ENCODE measurements around the gene SPR.
A peak's percentile ranks its signal among the peaks of the same experiment; 100 is the strongest.

The SPR gene

GRCh38 chr2:72915907-72916742, 28.9 kb downstream of the SPR start:
- H3K79me2 ChIP-seq (ENCODE audit: insufficient read depth, low read length), result no peaks in the 10 kb centered on the region
- no peak overlapping the region for H3K27ac ChIP-seq (ENCODE audit: low read depth, low read length, poor library complexity, severe bottlenecking)
- TF ChIP-seq EZH2 (IDR thresholded peaks at IDR 0.05; ENCODE audit: borderline replicate concordance, low read length), result no peak
- TF ChIP-seq, protein P1, sequence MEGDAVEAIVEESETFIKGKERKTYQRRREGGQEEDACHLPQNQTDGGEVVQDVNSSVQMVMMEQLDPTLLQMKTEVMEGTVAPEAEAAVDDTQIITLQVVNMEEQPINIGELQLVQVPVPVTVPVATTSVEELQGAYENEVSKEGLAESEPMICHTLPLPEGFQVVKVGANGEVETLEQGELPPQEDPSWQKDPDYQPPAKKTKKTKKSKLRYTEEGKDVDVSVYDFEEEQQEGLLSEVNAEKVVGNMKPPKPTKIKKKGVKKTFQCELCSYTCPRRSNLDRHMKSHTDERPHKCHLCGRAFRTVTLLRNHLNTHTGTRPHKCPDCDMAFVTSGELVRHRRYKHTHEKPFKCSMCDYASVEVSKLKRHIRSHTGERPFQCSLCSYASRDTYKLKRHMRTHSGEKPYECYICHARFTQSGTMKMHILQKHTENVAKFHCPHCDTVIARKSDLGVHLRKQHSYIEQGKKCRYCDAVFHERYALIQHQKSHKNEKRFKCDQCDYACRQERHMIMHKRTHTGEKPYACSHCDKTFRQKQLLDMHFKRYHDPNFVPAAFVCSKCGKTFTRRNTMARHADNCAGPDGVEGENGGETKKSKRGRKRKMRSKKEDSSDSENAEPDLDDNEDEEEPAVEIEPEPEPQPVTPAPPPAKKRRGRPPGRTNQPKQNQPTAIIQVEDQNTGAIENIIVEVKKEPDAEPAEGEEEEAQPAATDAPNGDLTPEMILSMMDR (IDR thresholded peaks at IDR 0.05; ENCODE audit: low read length), result no peak
- peak overlapping the region; percentile 54; the same call in 1 of the 2 replicates for H3K9ac ChIP-seq (ENCODE audit: low read length)
- no peaks in the 10 kb centered on the region for H4K20me1 ChIP-seq (ENCODE audit: insufficient read depth, low read length)
- no peaks in the 10 kb centered on the region for H3K9me2 ChIP-seq (ENCODE audit: low read depth, low read length)
- H3F3A ChIP-seq (ENCODE audit: insufficient read depth, low read length), result no peaks in the 10 kb centered on the region
- peaks cover 18% of the 10 kb centered on the region for H3K4me1 ChIP-seq (ENCODE audit: insufficient read depth, low read length, severe bottlenecking)
- peak overlapping the region; percentile 54 for H3K4me2 ChIP-seq (ENCODE audit: low read length)
- H3K4me3 ChIP-seq (ENCODE audit: low read depth, low read length, poor library complexity, severe bottlenecking), result peak overlapping the region; percentile 54
- H3K27me3 ChIP-seq (ENCODE audit: insufficient read depth, low read length), result peaks cover 3% of the 10 kb centered on the region; the same call in 1 of the 2 replicates
- no peaks in the 10 kb centered on the region for H3K9me3 ChIP-seq (ENCODE audit: low read length)
- no peaks in the 10 kb centered on the region for H3K36me3 ChIP-seq (ENCODE audit: insufficient read depth, low read length)
- H2AFZ ChIP-seq (ENCODE audit: low read length), result no peak overlapping the region

DNA sequence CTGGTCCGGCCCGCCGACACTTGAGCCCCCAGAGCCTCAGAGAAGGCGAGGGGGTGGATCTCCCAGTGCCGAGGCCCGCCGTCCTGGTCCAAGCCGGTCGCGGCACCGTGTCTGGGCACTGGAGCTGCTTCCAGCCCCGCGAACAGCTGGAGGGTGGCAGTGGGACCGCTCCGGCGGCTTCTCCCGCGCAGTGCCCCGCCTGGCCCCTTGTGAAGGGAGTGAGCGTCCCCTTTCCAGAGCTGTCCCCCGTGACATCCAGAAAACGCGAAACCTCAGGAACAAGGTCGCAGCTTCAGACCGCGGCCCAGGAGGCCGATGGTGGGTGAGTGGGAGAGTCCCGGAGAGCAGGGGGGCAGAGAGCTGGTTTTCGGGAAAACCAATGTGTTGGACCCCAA, 29.5 kb downstream of the SPR start:
- peak overlapping the region; percentile 54 for H3K4me2 ChIP-seq (ENCODE audit: low read length)
- peak overlapping the region; percentile 54 for H3K4me3 ChIP-seq (ENCODE audit: low read depth, low read length, poor library complexity, severe bottlenecking)
- H2AFZ ChIP-seq (ENCODE audit: low read length), result peak overlapping the region; percentile 29; the same call in 1 of the 2 replicates
- H3K27me3 ChIP-seq (ENCODE audit: insufficient read depth, low read length), result peaks cover 3% of the 10 kb centered on the region; the same call in 1 of the 2 replicates
- H4K20me1 ChIP-seq (ENCODE audit: insufficient read depth, low read length), result no peaks in the 10 kb centered on the region
- no peaks in the 10 kb centered on the region for H3K79me2 ChIP-seq (ENCODE audit: insufficient read depth, low read length)
- no peaks in the 10 kb centered on the region for H3K36me3 ChIP-seq (ENCODE audit: insufficient read depth, low read length)
- TF ChIP-seq, protein P1 (IDR thresholded peaks at IDR 0.05; ENCODE audit: low read length), result no peak
- no peak for TF ChIP-seq EZH2 (IDR thresholded peaks at IDR 0.05; ENCODE audit: borderline replicate concordance, low read length)
- H3K9me2 ChIP-seq (ENCODE audit: low read depth, low read length), result no peaks in the 10 kb centered on the region
- no peaks in the 10 kb centered on the region for H3K9me3 ChIP-seq (ENCODE audit: low read length)
- no peak overlapping the region for H3K27ac ChIP-seq (ENCODE audit: low read depth, low read length, poor library complexity, severe bottlenecking)
- peak overlapping the region; percentile 54; the same call in 1 of the 2 replicates for H3K9ac ChIP-seq (ENCODE audit: low read length)
- H3F3A ChIP-seq (ENCODE audit: insufficient read depth, low read length), result no peaks in the 10 kb centered on the region
- peaks cover 18% of the 10 kb centered on the region for H3K4me1 ChIP-seq (ENCODE audit: insufficient read depth, low read length, severe bottlenecking)

DNA sequence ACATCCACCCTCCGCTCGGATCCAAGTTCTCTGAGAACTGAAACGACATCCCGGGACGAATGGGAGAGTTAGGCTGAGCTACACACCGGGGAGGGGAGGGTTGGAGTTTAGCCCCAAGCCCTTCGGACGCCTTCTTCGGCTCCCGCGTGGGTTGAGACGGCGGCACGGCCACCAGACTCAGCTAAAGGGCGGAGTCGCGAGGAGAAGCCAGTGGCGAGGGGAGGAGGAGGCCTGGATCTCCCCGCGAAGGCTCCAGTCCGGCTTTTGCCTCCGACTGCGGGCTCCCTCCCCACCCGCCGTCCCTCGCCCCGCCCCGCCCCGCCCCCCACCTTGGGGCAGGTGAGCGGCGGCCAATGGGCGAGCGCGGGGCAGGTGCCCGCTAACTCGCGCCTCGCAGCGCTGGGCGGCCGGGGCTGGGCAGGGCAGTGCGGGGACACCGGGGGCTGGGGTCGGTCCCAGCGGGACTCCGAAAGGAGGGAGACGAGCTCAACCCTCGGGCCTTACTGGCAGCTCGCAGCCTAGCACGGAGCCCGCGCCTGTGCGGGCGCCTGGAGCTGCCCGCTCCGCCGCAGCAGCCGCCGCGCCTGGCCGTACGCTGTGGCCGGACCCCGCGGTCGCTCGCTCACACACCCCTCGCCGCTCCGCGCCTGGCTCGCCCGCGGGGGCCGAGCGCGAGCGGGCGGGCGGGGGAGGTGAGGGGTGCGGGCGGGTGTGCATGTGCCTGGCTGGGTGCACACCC, 30.1 kb downstream of the SPR start, which contains the start of gene EMX1:
EMX1 (plus strand) TSS at position 382 of the 739 bp plus-strand sequence; CDS start at position 716, 334 bp downstream.
- Histone ChIP-seq H3K9me3 (ENCODE audit: low read length) (no peaks in the 10 kb centered on the region), H3K4me1 (ENCODE audit: insufficient read depth, low read length, severe bottlenecking) (peaks cover 18% of the 10 kb centered on the region), H3K4me3 (ENCODE audit: low read depth, low read length, poor library complexity, severe bottlenecking) (peak within 1 kb of the TSS; percentile 54), H3K36me3 (ENCODE audit: insufficient read depth, low read length) (no peaks in the 10 kb centered on the region), H3K27ac (ENCODE audit: low read depth, low read length, poor library complexity, severe bottlenecking) (no peak within 1 kb of the TSS), H3K9ac (ENCODE audit: low read length) (peak within 1 kb of the TSS; percentile 54; the same call in 1 of the 2 replicates), H3K27me3 (ENCODE audit: insufficient read depth, low read length) (peaks cover 3% of the 10 kb centered on the region; the same call in 1 of the 2 replicates), H3K79me2 (ENCODE audit: insufficient read depth, low read length) (no peaks in the 10 kb centered on the region), H4K20me1 (ENCODE audit: insufficient read depth, low read length) (no peaks in the 10 kb centered on the region), H3K9me2 (ENCODE audit: low read depth, low read length) (no peaks in the 10 kb centered on the region), H3K4me2 (ENCODE audit: low read length) (peak within 1 kb of the TSS; percentile 54), H2AFZ (ENCODE audit: low read length) (peak within 1 kb of the TSS; percentile 29; the same call in 1 of the 2 replicates), H3F3A (ENCODE audit: insufficient read depth, low read length) (no peaks in the 10 kb centered on the region)
- TF ChIP-seq, protein P1 (IDR thresholded peaks at IDR 0.05; ENCODE audit: low read length), result no peak

All from OCI-LY1 (cell line).